Mesendoderm (in vitro differentiated cells): Measurements from ENCODE around the gene NECAB2.
A peak's percentile ranks its signal among the peaks of the same experiment; 100 is the strongest.

ENCODE experiments used
- DNase-seq: peaks from one replicate; pipeline ENCODE4 v3.0.0; 2013
- H2AK5ac ChIP-seq: 2 replicates; pipeline ENCODE4 v1.6.1; 2013; ENCODE audit warnings: low read length, inconsistent platforms
- H2BK120ac ChIP-seq: 2 replicates; pipeline ENCODE4 v1.6.1; 2013; ENCODE audit warnings: low read depth, mild to moderate bottlenecking, low read length, moderate library complexity, mixed read lengths
- H2BK15ac ChIP-seq: replicated peaks from 2 replicates; pipeline ENCODE4 v1.6.1; 2013; ENCODE audit warnings: low read depth, mild to moderate bottlenecking, moderate library complexity
- H2BK5ac ChIP-seq: 2 replicates; pipeline ENCODE4 v1.6.1; 2013; ENCODE audit warnings: low read length, inconsistent platforms
- H3K18ac ChIP-seq: 2 replicates; pipeline ENCODE4 v1.6.1; 2013; ENCODE audit warnings: mild to moderate bottlenecking, low read length, mixed read lengths
- H3K23ac ChIP-seq: one replicate; pipeline ENCODE4 v1.6.1; 2013; ENCODE audit warnings: low read length
- H3K27ac ChIP-seq: 2 replicates; pipeline ENCODE4 v1.5.1; 2013; ENCODE audit warnings: low read depth, mild to moderate bottlenecking, inconsistent platforms, low read length, moderate library complexity
- H3K27me3 ChIP-seq: 2 replicates; pipeline ENCODE4 v1.6.1; 2013; ENCODE audit warnings: low read length, control low read depth, mild to moderate bottlenecking, inconsistent platforms; ENCODE audit not compliant: insufficient read depth, poor library complexity
- H3K36me3 ChIP-seq: 2 replicates; pipeline ENCODE4 v1.6.1; 2013; ENCODE audit warnings: low read length, inconsistent platforms; ENCODE audit not compliant: control insufficient read depth, insufficient read depth
- H3K4ac ChIP-seq: one replicate; pipeline ENCODE4 v1.6.1; 2013; ENCODE audit warnings: low read depth, mild to moderate bottlenecking, low read length, moderate library complexity
- H3K4me1 ChIP-seq: 2 replicates; pipeline ENCODE4 v1.6.1; 2013; ENCODE audit warnings: low read depth, low read length, inconsistent platforms; ENCODE audit not compliant: control insufficient read depth
- H3K4me2 ChIP-seq: 2 replicates; pipeline ENCODE4 v1.6.1; 2013; ENCODE audit warnings: low read length
- H3K4me3 ChIP-seq: 2 replicates; pipeline ENCODE4 v1.5.1; 2013; ENCODE audit warnings: mild to moderate bottlenecking, low read length
- H3K56ac ChIP-seq: one replicate; pipeline ENCODE4 v1.6.1; 2013; ENCODE audit warnings: low read length
- H3K79me1 ChIP-seq: 2 replicates; pipeline ENCODE4 v1.6.1; 2013; ENCODE audit warnings: low read length, inconsistent platforms
- H3K79me2 ChIP-seq: 2 replicates; pipeline ENCODE4 v1.6.1; 2013; ENCODE audit warnings: mild to moderate bottlenecking, low read length; ENCODE audit not compliant: control insufficient read depth, insufficient read depth
- H3K9ac ChIP-seq: 2 replicates; pipeline ENCODE4 v1.6.1; 2013; ENCODE audit warnings: low read length, inconsistent platforms
- H4K5ac ChIP-seq: one replicate; pipeline ENCODE4 v1.6.1; 2013; ENCODE audit warnings: low read length
- H4K8ac ChIP-seq: one replicate; pipeline ENCODE4 v1.6.1; 2013; ENCODE audit warnings: low read depth, mild to moderate bottlenecking, control low read depth, low read length, moderate library complexity
- WGBS: extraction: QIAGEN DNeasy Blood & Tissue Kit; methylation state at CpG from one replicate; pipeline ENCODE4 v1.1.7; 2013; ENCODE audit warnings: low lambda C conversion rate, missing lambda C conversion rate; ENCODE audit not compliant: insufficient coverage; ENCODE audit errors: extremely low coverage; 5-methylcytosine and 5-hydroxymethylcytosine counted together

NECAB2 gene

DNA sequence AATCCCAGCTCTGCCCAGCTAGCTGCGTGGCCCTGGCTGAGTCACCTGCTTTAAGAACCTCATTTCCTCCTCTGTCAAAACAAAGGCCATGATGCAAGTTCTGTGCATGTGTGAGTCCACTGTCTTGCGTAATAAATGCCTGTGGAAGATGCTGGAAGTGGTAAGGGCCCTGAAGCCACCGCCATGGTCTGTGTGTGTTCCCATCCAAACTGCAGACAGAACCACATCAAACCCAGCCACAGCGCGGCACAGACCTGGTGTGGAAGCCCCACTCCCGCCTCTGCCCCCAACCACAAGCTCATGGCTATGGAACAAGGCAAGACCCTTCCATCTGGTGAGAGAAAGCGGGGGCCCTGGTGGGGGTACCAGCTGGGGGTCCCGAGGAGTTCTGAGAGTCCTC lies 26.0 kb downstream of the NECAB2 start:
- Histone ChIP-seq H3K27ac (no peak overlapping the region), H3K27me3 (no peaks in the 10 kb centered on the region), H2BK120ac (no peak overlapping the region), H3K4me1 (no peaks in the 10 kb centered on the region), H2BK5ac (no peak overlapping the region), H3K36me3 (no peaks in the 10 kb centered on the region), H2AK5ac (no peak overlapping the region), H3K18ac (no peak overlapping the region), H3K4ac (no peak overlapping the region), H3K9ac (no peak overlapping the region), H3K79me2 (no peaks in the 10 kb centered on the region), H3K56ac (no peak overlapping the region), H2BK15ac (no peak overlapping the region), H4K5ac (no peak overlapping the region), H4K8ac (no peak overlapping the region), H3K79me1 (no peaks in the 10 kb centered on the region), H3K4me2 (no peak overlapping the region), H3K23ac (no peak overlapping the region), H3K4me3 (no peak overlapping the region)
- no CpG with 5 or more reads among the region's 8 CpGs for WGBS
- DNase-seq, result peak; percentile 36

DNA sequence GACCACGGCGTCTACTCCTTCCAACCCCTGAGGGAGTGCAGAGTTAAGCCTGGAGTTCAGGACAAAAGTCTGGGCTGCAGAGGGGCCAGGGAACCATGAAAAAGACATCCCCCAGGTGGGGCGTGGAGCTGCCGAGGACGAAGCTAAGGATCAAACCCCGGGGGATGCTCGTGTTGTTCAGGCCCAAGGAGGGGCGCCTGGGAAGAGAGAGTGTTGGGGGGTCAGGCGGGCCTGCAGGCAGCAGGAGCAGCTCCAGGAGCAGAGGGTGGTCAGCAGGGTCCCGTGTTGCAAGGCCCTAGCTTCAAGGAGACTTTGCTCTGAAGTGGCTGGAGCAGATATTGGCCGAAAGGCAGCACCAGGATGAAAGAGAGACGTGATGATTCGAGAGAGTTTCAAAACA lies 26.7 kb downstream of the NECAB2 start:
- H4K8ac ChIP-seq, result no peak overlapping the region
- H3K27me3 ChIP-seq, result no peaks in the 10 kb centered on the region
- no peaks in the 10 kb centered on the region for H3K36me3 ChIP-seq
- H3K79me2 ChIP-seq, result no peaks in the 10 kb centered on the region
- H3K27ac ChIP-seq, result no peak overlapping the region
- no peak overlapping the region for H2BK15ac ChIP-seq
- no peaks in the 10 kb centered on the region for H3K4me1 ChIP-seq
- no peak overlapping the region for H3K23ac ChIP-seq
- no peak overlapping the region for H3K4ac ChIP-seq
- H3K9ac ChIP-seq, result no peak overlapping the region
- no peaks in the 10 kb centered on the region for H3K79me1 ChIP-seq
- H2AK5ac ChIP-seq, result no peak overlapping the region
- H3K18ac ChIP-seq, result no peak overlapping the region
- no CpG with 5 or more reads among the region's 13 CpGs for WGBS
- no peak overlapping the region for H4K5ac ChIP-seq
- H3K56ac ChIP-seq, result no peak overlapping the region
- H3K4me3 ChIP-seq, result no peak overlapping the region
- no peak overlapping the region for H2BK5ac ChIP-seq
- no peak for DNase-seq
- H3K4me2 ChIP-seq, result no peak overlapping the region
- no peak overlapping the region for H2BK120ac ChIP-seq

GRCh38 chr16:83995754-83996153 lies 27.7 kb downstream of the NECAB2 start:
- no peak overlapping the region for H3K9ac ChIP-seq
- no peaks in the 10 kb centered on the region for H3K79me1 ChIP-seq
- no peak overlapping the region for H3K18ac ChIP-seq
- no peak overlapping the region for H2BK120ac ChIP-seq
- no peak overlapping the region for H3K4me3 ChIP-seq
- no CpG with 5 or more reads among the region's 21 CpGs for WGBS
- no peak overlapping the region for H3K23ac ChIP-seq
- no peak overlapping the region for H3K4ac ChIP-seq
- no peak overlapping the region for H4K5ac ChIP-seq
- no peak overlapping the region for H4K8ac ChIP-seq
- H3K36me3 ChIP-seq, result no peaks in the 10 kb centered on the region
- H3K79me2 ChIP-seq, result no peaks in the 10 kb centered on the region
- no peaks in the 10 kb centered on the region for H3K27me3 ChIP-seq
- H2BK15ac ChIP-seq, result no peak overlapping the region
- peak; percentile 88 for DNase-seq
- H3K4me1 ChIP-seq, result no peaks in the 10 kb centered on the region
- H3K56ac ChIP-seq, result no peak overlapping the region
- H3K27ac ChIP-seq, result no peak overlapping the region
- H3K4me2 ChIP-seq, result no peak overlapping the region
- H2AK5ac ChIP-seq, result no peak overlapping the region
- no peak overlapping the region for H2BK5ac ChIP-seq

- Histone ChIP-seq H2BK120ac (no peak overlapping the region), H3K4me1 (no peaks in the 10 kb centered on the region), H3K4me3 (no peak overlapping the region), H3K9ac (no peak overlapping the region), H3K79me1 (no peaks in the 10 kb centered on the region), H3K79me2 (no peaks in the 10 kb centered on the region), H3K23ac (no peak overlapping the region), H2BK15ac (no peak overlapping the region), H3K4ac (no peak overlapping the region), H4K5ac (no peak overlapping the region), H2AK5ac (no peak overlapping the region), H2BK5ac (no peak overlapping the region), H3K56ac (no peak overlapping the region), H3K18ac (no peak overlapping the region), H3K27ac (no peak overlapping the region), H3K36me3 (no peaks in the 10 kb centered on the region), H4K8ac (no peak overlapping the region), H3K27me3 (no peaks in the 10 kb centered on the region), H3K4me2 (no peak overlapping the region)
- peak; percentile 24 for DNase-seq
- WGBS, result no CpG with 5 or more reads among the region's 15 CpGs
Observed at GRCh38 chr16:83996481-83997252, 28.6 kb downstream of the NECAB2 start.

- Histone ChIP-seq H3K79me2 (no peaks in the 10 kb centered on the region), H4K8ac (no peak overlapping the region), H3K9ac (no peak overlapping the region), H3K27me3 (no peaks in the 10 kb centered on the region), H3K4me1 (no peaks in the 10 kb centered on the region), H3K27ac (no peak overlapping the region), H3K79me1 (no peaks in the 10 kb centered on the region), H2BK5ac (no peak overlapping the region), H3K4ac (no peak overlapping the region), H2AK5ac (no peak overlapping the region), H3K56ac (no peak overlapping the region), H2BK15ac (no peak overlapping the region), H2BK120ac (no peak overlapping the region), H3K36me3 (no peaks in the 10 kb centered on the region), H3K18ac (no peak overlapping the region), H3K4me3 (no peak overlapping the region), H4K5ac (no peak overlapping the region), H3K4me2 (no peak overlapping the region), H3K23ac (no peak overlapping the region)
- no CpG with 5 or more reads among the region's 13 CpGs for WGBS
- no peak for DNase-seq
Observed at GRCh38 chr16:83998091-83998490, 30.0 kb downstream of the NECAB2 start.
